ENCODE results near the gene CCDC184. TPM values are rescaled to one million over a fixed set of nuclear protein-coding genes. Genes with fewer than 3 reads are reported as not detected.
"Not testable (repeated sequence)": the region's sequence is repeated elsewhere in the genome, so short reads cannot be mapped to it uniquely, and the experiment has no call there.

Gene CCDC184
- total RNA-seq, 1 experiment from 2014 or later, result 1.4 TPM

GRCh38 chr12:48203192-48203591 lies 19.7 kb downstream of the CCDC184 start, which contains the start of gene OR10AD1 (continued):
- TF ChIP-seq GTF2I (CRISPR knock-in tag; conservative IDR thresholded peaks at IDR 0.05) (no peak), USF2 (CRISPR knock-in tag; IDR thresholded peaks at IDR 0.05) (no peak), ATF6 (CRISPR knock-in tag; IDR thresholded peaks at IDR 0.05) (no peak), ZNF263 (CRISPR knock-in tag; IDR thresholded peaks at IDR 0.05; ENCODE audit: low read depth) (no peak), ZNF219 (CRISPR knock-in tag; IDR thresholded peaks at IDR 0.05; ENCODE audit: borderline replicate concordance) (no peak), ZNF232 (CRISPR knock-in tag; IDR thresholded peaks at IDR 0.05) (no peak)

GRCh38 chr12:48209495-48209894 lies 26.1 kb downstream of the CCDC184 start:
- Mint-ChIP-seq H3K9me3 (peaks cover 38% of the 10 kb centered on the region), H3K36me3 (peaks cover 30% of the 10 kb centered on the region), H3K27me3 (ENCODE audit: low read depth) (peaks cover 68% of the 10 kb centered on the region)
- H3K4me3 Mint-ChIP-seq; CTCF ChIA-PET; H3K27ac Mint-ChIP-seq; ATAC-seq; H3K4me1 Mint-ChIP-seq; POLR2A ChIA-PET; DNase-seq (ENCODE audit: low spot score): not testable (repeated sequence)

GRCh38 chr12:48216785-48217184 lies 33.3 kb downstream of the CCDC184 start:
- no peaks in the 10 kb centered on the region for H3K9me3 Mint-ChIP-seq
- H3K4me3 Mint-ChIP-seq, result no peak overlapping the region
- H3K27ac Mint-ChIP-seq, result no peak overlapping the region
- POLR2A ChIA-PET, result no interaction called here
- H3K36me3 Mint-ChIP-seq, result no peaks in the 10 kb centered on the region
- CTCF ChIA-PET, result no interaction called here
- no peak for DNase-seq (ENCODE audit: low spot score)
- H3K4me1 Mint-ChIP-seq, result no peaks in the 10 kb centered on the region
- TF ChIP-seq TEAD4 (CRISPR knock-in tag; IDR thresholded peaks at IDR 0.05), result no peak
- peaks cover 23% of the 10 kb centered on the region for H3K27me3 Mint-ChIP-seq (ENCODE audit: low read depth)
- no peak for ATAC-seq

GRCh38 chr12:48219631-48220030 lies 36.2 kb downstream of the CCDC184 start:
- TF ChIP-seq IRF2 (CRISPR knock-in tag; IDR thresholded peaks at IDR 0.05; ENCODE audit: borderline replicate concordance, low read depth), result no peak
- TF ChIP-seq TCF7 (CRISPR knock-in tag; IDR thresholded peaks at IDR 0.05; ENCODE audit: low read depth), result no peak
- Mint-ChIP-seq H3K4me1 (no peaks in the 10 kb centered on the region), H3K36me3 (no peaks in the 10 kb centered on the region), H3K4me3 (no peak overlapping the region), H3K9me3 (peaks cover 3% of the 10 kb centered on the region; the same call in 1 of the 2 replicates), H3K27me3 (ENCODE audit: low read depth) (peaks cover 11% of the 10 kb centered on the region), H3K27ac (no peak overlapping the region)
- POLR2A ChIA-PET, result no interaction called here
- DNase-seq (ENCODE audit: low spot score), result no peak
- CTCF ChIA-PET, result no interaction called here
- ATAC-seq, result no peak

- no peak overlapping the region for H3K4me3 Mint-ChIP-seq
- DNase-seq (ENCODE audit: low spot score) (no peak), ATAC-seq (no peak)
- no peak overlapping the region for H3K27ac Mint-ChIP-seq
- H3K4me1 Mint-ChIP-seq, result no peaks in the 10 kb centered on the region
- peaks cover 3% of the 10 kb centered on the region; the same call in 1 of the 2 replicates for H3K9me3 Mint-ChIP-seq
- POLR2A ChIA-PET, result no interaction called here
- H3K36me3 Mint-ChIP-seq, result no peaks in the 10 kb centered on the region
- CTCF ChIA-PET, result interaction anchor here (0.9 kb wide), 1 partner anchor 68 kb away, joined by 4 read pairs; no protein-coding TSS in a partner anchor
- H3K27me3 Mint-ChIP-seq (ENCODE audit: low read depth), result peaks cover 12% of the 10 kb centered on the region
- no peak for TF ChIP-seq USF1 (CRISPR knock-in tag; IDR thresholded peaks at IDR 0.05)
- TF ChIP-seq OVOL2 (CRISPR knock-in tag; IDR thresholded peaks at IDR 0.05; ENCODE audit: borderline replicate concordance), result no peak
- no peak for TF ChIP-seq JUN (CRISPR knock-in tag; IDR thresholded peaks at IDR 0.05)
- TF ChIP-seq ZNF281 (CRISPR knock-in tag; IDR thresholded peaks at IDR 0.05), result no peak
- no peak for TF ChIP-seq STAT6 (CRISPR knock-in tag; conservative IDR thresholded peaks at IDR 0.05; ENCODE audit: low read depth)
- TF ChIP-seq PREB (CRISPR knock-in tag; IDR thresholded peaks at IDR 0.05; ENCODE audit: borderline replicate concordance), result no peak
- TF ChIP-seq TCF7 (CRISPR knock-in tag; IDR thresholded peaks at IDR 0.05; ENCODE audit: low read depth), result no peak
- TF ChIP-seq NFYB (CRISPR knock-in tag; conservative IDR thresholded peaks at IDR 0.05; ENCODE audit: low read depth), result no peak
Observed at GRCh38 chr12:48220701-48221100, 37.3 kb downstream of the CCDC184 start.

Measured in WTC11 (cell line).